ENCODE data around the gene NCK2.

NCK2 gene

GRCh38 chr2:105725388-105725787 is 19.3 kb upstream of the NCK2 start:
- no peak overlapping the region for H3K27ac Mint-ChIP-seq
- H3K36me3 Mint-ChIP-seq (ENCODE audit: low read depth): no peaks in the 10 kb centered on the region
- no peaks in the 10 kb centered on the region for H3K27me3 Mint-ChIP-seq
- H3K9me3 Mint-ChIP-seq: peaks cover 13% of the 10 kb centered on the region
- no peak overlapping the region for H3K4me3 Mint-ChIP-seq
- intact Hi-C loops (cut with micrococcal nuclease): no loop called here
- H3K4me1 Mint-ChIP-seq (ENCODE audit: low read depth): no peaks in the 10 kb centered on the region

- Mint-ChIP-seq H3K4me1 (ENCODE audit: low read depth) (peaks cover 19% of the 10 kb centered on the region), H3K4me3 (no peak overlapping the region), H3K27ac (no peak overlapping the region), H3K9me3 (peaks cover 13% of the 10 kb centered on the region), H3K27me3 (peaks cover 4% of the 10 kb centered on the region), H3K36me3 (ENCODE audit: low read depth) (no peaks in the 10 kb centered on the region)
- intact Hi-C loops (cut with micrococcal nuclease): no loop called here
Observed at GRCh38 chr2:105730170-105730569, 14.5 kb upstream of the NCK2 start.

- no peaks in the 10 kb centered on the region for H3K36me3 Mint-ChIP-seq (ENCODE audit: low read depth)
- H3K27me3 Mint-ChIP-seq: peaks cover 7% of the 10 kb centered on the region
- peaks cover 12% of the 10 kb centered on the region for H3K9me3 Mint-ChIP-seq
- no peak overlapping the region for H3K27ac Mint-ChIP-seq
- H3K4me3 Mint-ChIP-seq: no peak overlapping the region
- intact Hi-C loops (cut with micrococcal nuclease): no loop called here
- H3K4me1 Mint-ChIP-seq (ENCODE audit: low read depth): peaks cover 20% of the 10 kb centered on the region
Observed at GRCh38 chr2:105731511-105731910, 13.2 kb upstream of the NCK2 start.

GRCh38 chr2:105732101-105732500 is 12.6 kb upstream of the NCK2 start:
- H3K9me3 Mint-ChIP-seq: peaks cover 6% of the 10 kb centered on the region
- intact Hi-C loops (cut with micrococcal nuclease): no loop called here
- H3K27me3 Mint-ChIP-seq: peaks cover 7% of the 10 kb centered on the region
- no peak overlapping the region for H3K4me3 Mint-ChIP-seq
- peaks cover 20% of the 10 kb centered on the region for H3K4me1 Mint-ChIP-seq (ENCODE audit: low read depth)
- no peak overlapping the region for H3K27ac Mint-ChIP-seq
- no peaks in the 10 kb centered on the region for H3K36me3 Mint-ChIP-seq (ENCODE audit: low read depth)

- no peaks in the 10 kb centered on the region for H3K36me3 Mint-ChIP-seq (ENCODE audit: low read depth)
- intact Hi-C loops (cut with micrococcal nuclease): no loop called here
- peaks cover 20% of the 10 kb centered on the region for H3K4me1 Mint-ChIP-seq (ENCODE audit: low read depth)
Observed at GRCh38 chr2:105732955-105733607, 11.6 kb upstream of the NCK2 start.

GRCh38 chr2:105733875-105734274 is 10.8 kb upstream of the NCK2 start:
- no peak overlapping the region for H3K4me3 Mint-ChIP-seq
- no peaks in the 10 kb centered on the region for H3K9me3 Mint-ChIP-seq
- peaks cover 20% of the 10 kb centered on the region for H3K4me1 Mint-ChIP-seq (ENCODE audit: low read depth)
- intact Hi-C loops (cut with micrococcal nuclease): no loop called here
- peaks cover 7% of the 10 kb centered on the region for H3K27me3 Mint-ChIP-seq
- H3K36me3 Mint-ChIP-seq (ENCODE audit: low read depth): no peaks in the 10 kb centered on the region
- H3K27ac Mint-ChIP-seq: no peak overlapping the region

More at GRCh38 chr2:105732955-105733607, 11.6 kb upstream of the NCK2 start:
- no peak overlapping the region for H3K4me3 Mint-ChIP-seq
- H3K9me3 Mint-ChIP-seq: no peaks in the 10 kb centered on the region
- no peak overlapping the region for H3K27ac Mint-ChIP-seq
- peaks cover 7% of the 10 kb centered on the region for H3K27me3 Mint-ChIP-seq

GRCh38 chr2:105734762-105735538 is 9.8 kb upstream of the NCK2 start:
- Mint-ChIP-seq H3K27me3 (peaks cover 9% of the 10 kb centered on the region), H3K9me3 (no peaks in the 10 kb centered on the region), H3K4me3 (no peak overlapping the region), H3K36me3 (ENCODE audit: low read depth) (no peaks in the 10 kb centered on the region), H3K27ac (no peak overlapping the region), H3K4me1 (ENCODE audit: low read depth) (peaks cover 20% of the 10 kb centered on the region)
- intact Hi-C loops (cut with micrococcal nuclease): no loop called here

- intact Hi-C loops (cut with micrococcal nuclease): no loop called here
- peaks cover 9% of the 10 kb centered on the region for H3K27me3 Mint-ChIP-seq
- H3K9me3 Mint-ChIP-seq: no peaks in the 10 kb centered on the region
- no peaks in the 10 kb centered on the region for H3K36me3 Mint-ChIP-seq (ENCODE audit: low read depth)
- peaks cover 20% of the 10 kb centered on the region for H3K4me1 Mint-ChIP-seq (ENCODE audit: low read depth)
- H3K27ac Mint-ChIP-seq: no peak overlapping the region
- no peak overlapping the region for H3K4me3 Mint-ChIP-seq
Observed at GRCh38 chr2:105736145-105736544, 8.6 kb upstream of the NCK2 start.

- Mint-ChIP-seq H3K9me3 (no peaks in the 10 kb centered on the region), H3K4me1 (ENCODE audit: low read depth) (peaks cover 8% of the 10 kb centered on the region), H3K27me3 (peaks cover 19% of the 10 kb centered on the region), H3K4me3 (no peak overlapping the region), H3K36me3 (ENCODE audit: low read depth) (no peaks in the 10 kb centered on the region), H3K27ac (no peak overlapping the region)
- intact Hi-C loops (cut with micrococcal nuclease): no loop called here
Observed at GRCh38 chr2:105737980-105738657, 6.6 kb upstream of the NCK2 start.

- Mint-ChIP-seq H3K27ac (no peak overlapping the region), H3K9me3 (no peaks in the 10 kb centered on the region), H3K36me3 (ENCODE audit: low read depth) (no peaks in the 10 kb centered on the region), H3K27me3 (peaks cover 20% of the 10 kb centered on the region), H3K4me1 (ENCODE audit: low read depth) (peaks cover 8% of the 10 kb centered on the region), H3K4me3 (no peak overlapping the region)
- intact Hi-C loops (cut with micrococcal nuclease): no loop called here
Observed at GRCh38 chr2:105738658-105739241, 6.0 kb upstream of the NCK2 start.

GRCh38 chr2:105739426-105739825 is 5.3 kb upstream of the NCK2 start:
- H3K27ac Mint-ChIP-seq: no peak overlapping the region
- H3K36me3 Mint-ChIP-seq (ENCODE audit: low read depth): no peaks in the 10 kb centered on the region
- intact Hi-C loops (cut with micrococcal nuclease): no loop called here
- H3K9me3 Mint-ChIP-seq: no peaks in the 10 kb centered on the region
- H3K4me1 Mint-ChIP-seq (ENCODE audit: low read depth): peaks cover 12% of the 10 kb centered on the region
- peaks cover 23% of the 10 kb centered on the region for H3K27me3 Mint-ChIP-seq
- H3K4me3 Mint-ChIP-seq: no peak overlapping the region

- intact Hi-C loops (cut with micrococcal nuclease): no loop called here
- Mint-ChIP-seq H3K4me3 (no peak overlapping the region), H3K36me3 (ENCODE audit: low read depth) (no peaks in the 10 kb centered on the region), H3K4me1 (ENCODE audit: low read depth) (peaks cover 7% of the 10 kb centered on the region), H3K27me3 (peaks cover 23% of the 10 kb centered on the region), H3K27ac (no peak overlapping the region), H3K9me3 (no peaks in the 10 kb centered on the region)
Observed at GRCh38 chr2:105739944-105740530, 4.7 kb upstream of the NCK2 start.

- Mint-ChIP-seq H3K27me3 (peaks cover 24% of the 10 kb centered on the region), H3K4me3 (no peak overlapping the region), H3K4me1 (ENCODE audit: low read depth) (peaks cover 10% of the 10 kb centered on the region), H3K27ac (no peak overlapping the region), H3K36me3 (ENCODE audit: low read depth) (no peaks in the 10 kb centered on the region), H3K9me3 (no peaks in the 10 kb centered on the region)
- intact Hi-C loops (cut with micrococcal nuclease): no loop called here
Observed at GRCh38 chr2:105741174-105741573, 3.5 kb upstream of the NCK2 start.

- H3K36me3 Mint-ChIP-seq (ENCODE audit: low read depth): no peaks in the 10 kb centered on the region
- no peaks in the 10 kb centered on the region for H3K9me3 Mint-ChIP-seq
- intact Hi-C loops (cut with micrococcal nuclease): no loop called here
- H3K27ac Mint-ChIP-seq: no peak overlapping the region
- peaks cover 24% of the 10 kb centered on the region for H3K27me3 Mint-ChIP-seq
- H3K4me3 Mint-ChIP-seq: no peak overlapping the region
- H3K4me1 Mint-ChIP-seq (ENCODE audit: low read depth): peaks cover 15% of the 10 kb centered on the region
Observed at GRCh38 chr2:105741617-105742016, 3.1 kb upstream of the NCK2 start.
